Mucosa of stomach (tissue), 1 donor: ENCODE results near the gene ISCU.
A peak's percentile ranks its signal among the peaks of the same experiment; 100 is the strongest.

Experiments used
- H3K27me3 ChIP-seq: one replicate; pipeline ENCODE4 v1.7.0; 2013; ENCODE audit warnings: mild to moderate bottlenecking, low read length; ENCODE audit not compliant: control insufficient read depth, insufficient read depth
- H3K36me3 ChIP-seq: one replicate; pipeline ENCODE4 v1.7.0; 2013; ENCODE audit warnings: low read length; ENCODE audit not compliant: control insufficient read depth, insufficient read depth
- H3K4me1 ChIP-seq: one replicate; pipeline ENCODE4 v1.7.0; 2013; ENCODE audit warnings: mild to moderate bottlenecking, low read length; ENCODE audit not compliant: control insufficient read depth, insufficient read depth
- H3K4me3 ChIP-seq: one replicate; pipeline ENCODE4 v1.7.0; 2013; ENCODE audit warnings: low read length
- H3K9ac ChIP-seq: one replicate; pipeline ENCODE4 v1.7.0; 2013; ENCODE audit warnings: mild to moderate bottlenecking, low read length, moderate library complexity
- H3K9me3 ChIP-seq: one replicate; pipeline ENCODE4 v1.7.0; 2013; ENCODE audit warnings: mild to moderate bottlenecking, low read length, moderate library complexity; ENCODE audit not compliant: control insufficient read depth
- donor health status: Pancreatic carcinoma.

Gene ISCU

DNA sequence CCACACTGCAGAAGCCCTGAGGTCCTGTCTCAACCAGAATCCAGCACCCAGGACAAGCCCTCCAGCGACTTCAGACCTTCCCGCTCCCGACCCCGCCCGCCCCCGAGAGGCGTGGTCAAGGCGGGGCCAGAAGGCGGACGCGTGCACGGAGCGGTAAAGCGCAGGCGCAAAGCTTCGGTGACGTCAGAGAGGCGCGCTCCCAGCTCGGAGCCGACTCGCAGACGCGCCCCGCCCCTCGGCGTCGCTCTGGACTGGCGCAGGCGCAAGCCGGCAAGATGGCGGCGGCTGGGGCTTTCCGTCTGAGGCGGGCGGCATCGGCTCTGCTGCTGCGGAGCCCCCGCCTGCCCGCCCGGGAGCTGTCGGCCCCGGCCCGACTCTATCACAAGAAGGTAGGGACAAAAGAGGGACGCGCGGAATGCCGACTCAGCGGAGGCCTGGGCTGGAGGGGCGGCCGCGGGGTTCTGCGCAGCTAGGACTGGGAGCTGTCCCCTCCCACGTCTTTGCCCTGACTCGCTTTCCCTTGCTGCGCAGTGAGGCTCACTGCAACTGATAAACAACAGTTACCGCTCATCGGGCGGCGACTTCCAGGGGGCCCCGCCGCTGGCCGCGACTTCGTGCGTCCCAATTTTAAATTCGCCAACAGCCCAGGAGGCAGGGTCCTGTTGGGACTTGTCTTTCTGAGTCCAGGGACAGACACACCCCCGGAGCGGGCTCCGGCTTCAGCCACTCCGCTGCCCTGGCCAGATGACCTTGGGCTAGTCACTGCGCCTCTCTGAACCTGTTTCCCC is at the start of gene ISCU:
Gene ISCU (plus strand): TSS at position 249 of the 788 bp plus-strand sequence. CDS start 27 bp downstream, at position 276.
- H3K9ac ChIP-seq = peak within 1 kb of the TSS; percentile 94
- peaks cover 31% of the 10 kb centered on the region for H3K4me1 ChIP-seq
- peaks cover 11% of the 10 kb centered on the region for H3K36me3 ChIP-seq
- H3K9me3 ChIP-seq = no peaks in the 10 kb centered on the region
- peak within 1 kb of the TSS; percentile 98 for H3K4me3 ChIP-seq
- no peaks in the 10 kb centered on the region for H3K27me3 ChIP-seq

DNA sequence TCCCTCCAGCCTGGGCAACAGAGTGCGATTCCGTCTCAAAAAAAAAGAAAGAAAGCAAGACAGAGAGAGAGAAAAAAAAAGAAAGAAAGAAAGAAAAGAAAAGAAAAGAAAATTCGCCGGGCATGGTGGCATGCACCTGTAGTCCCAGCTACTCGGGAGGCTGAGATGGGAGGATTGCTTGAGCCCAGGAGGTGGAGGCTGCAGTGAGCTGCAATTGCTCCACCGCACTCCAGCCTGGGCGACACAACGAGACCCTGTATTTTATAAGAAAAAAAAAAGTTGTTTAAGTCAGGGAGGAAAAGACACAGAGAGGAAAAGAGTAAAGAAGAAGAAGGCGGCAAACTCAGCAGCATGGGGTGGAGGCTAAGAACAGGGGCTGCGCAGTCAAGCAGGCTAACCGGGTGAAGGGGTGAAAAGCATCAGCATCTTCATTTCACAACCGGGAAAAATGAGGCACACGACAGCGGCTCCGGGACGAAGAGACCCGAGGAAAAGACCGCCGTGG is 47.9 kb upstream of the ISCU start:
- H3K9ac ChIP-seq = no peak overlapping the region
- H3K27me3 ChIP-seq = no peaks in the 10 kb centered on the region
- H3K4me3 ChIP-seq = no peak overlapping the region

DNA sequence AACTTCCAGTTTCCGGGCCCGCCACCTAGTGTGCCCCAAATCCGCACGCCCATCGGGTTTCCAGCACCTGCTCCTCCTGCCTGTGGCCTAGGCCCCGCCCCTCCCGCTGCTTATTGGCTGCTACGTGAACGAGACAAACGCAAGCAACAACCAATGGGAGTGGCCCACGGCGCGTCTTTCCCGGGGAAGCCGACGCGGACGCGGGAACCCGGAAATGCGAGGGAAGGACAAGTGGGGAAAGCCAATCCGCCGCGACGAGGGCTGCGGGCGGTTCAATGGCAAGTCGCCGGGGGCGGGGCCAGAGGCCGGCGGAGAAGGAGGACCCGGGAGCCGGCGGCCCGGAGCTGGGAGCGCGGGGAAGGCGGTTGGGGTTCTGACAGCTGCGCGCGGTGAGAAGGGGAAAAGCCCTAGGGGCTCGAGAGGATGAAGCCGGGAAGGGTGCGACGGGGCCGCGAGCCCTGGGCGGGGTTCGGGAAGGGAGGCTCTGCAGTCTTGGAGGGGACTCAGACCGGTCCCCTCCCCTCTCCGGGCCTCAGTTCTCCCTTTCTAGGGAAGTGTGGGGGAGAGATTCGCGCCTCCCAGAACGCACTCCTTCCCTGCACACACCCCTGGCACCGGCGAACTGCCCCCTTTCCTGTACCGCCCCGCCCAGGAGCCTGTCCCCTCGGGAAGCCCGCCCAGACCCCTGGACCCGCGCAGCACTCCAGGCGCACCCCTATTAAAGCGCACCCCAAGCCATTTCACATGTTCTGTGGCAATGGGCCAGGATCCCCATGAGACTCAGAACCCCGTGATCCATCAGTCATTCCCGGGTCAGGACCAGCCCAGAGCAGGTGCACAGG is 47.2 kb upstream of the ISCU start, which contains the start of gene FICD:
Gene FICD (plus strand): TSS at position 305 of the 842 bp plus-strand sequence. CDS start 1,696 bp downstream, outside the sequence.
- Histone ChIP-seq H3K36me3 (peaks cover 10% of the 10 kb centered on the region), H3K4me1 (peaks cover 13% of the 10 kb centered on the region), H3K9me3 (no peaks in the 10 kb centered on the region), H3K9ac (peak within 1 kb of the TSS; percentile 82), H3K27me3 (no peaks in the 10 kb centered on the region), H3K4me3 (peak within 1 kb of the TSS; percentile 74)

More for the DNA sequence above, 47.9 kb upstream of the ISCU start:
- no peaks in the 10 kb centered on the region for H3K9me3 ChIP-seq
- peaks cover 13% of the 10 kb centered on the region for H3K4me1 ChIP-seq
- peaks cover 10% of the 10 kb centered on the region for H3K36me3 ChIP-seq

- Histone ChIP-seq H3K4me1 (peaks cover 13% of the 10 kb centered on the region), H3K27me3 (no peaks in the 10 kb centered on the region), H3K9ac (peak overlapping the region; percentile 82), H3K36me3 (peaks cover 10% of the 10 kb centered on the region), H3K4me3 (peak overlapping the region; percentile 74), H3K9me3 (no peaks in the 10 kb centered on the region)
These were observed 46.5 kb upstream of the ISCU start for GRCh38 chr12:108515916-108516315.

DNA sequence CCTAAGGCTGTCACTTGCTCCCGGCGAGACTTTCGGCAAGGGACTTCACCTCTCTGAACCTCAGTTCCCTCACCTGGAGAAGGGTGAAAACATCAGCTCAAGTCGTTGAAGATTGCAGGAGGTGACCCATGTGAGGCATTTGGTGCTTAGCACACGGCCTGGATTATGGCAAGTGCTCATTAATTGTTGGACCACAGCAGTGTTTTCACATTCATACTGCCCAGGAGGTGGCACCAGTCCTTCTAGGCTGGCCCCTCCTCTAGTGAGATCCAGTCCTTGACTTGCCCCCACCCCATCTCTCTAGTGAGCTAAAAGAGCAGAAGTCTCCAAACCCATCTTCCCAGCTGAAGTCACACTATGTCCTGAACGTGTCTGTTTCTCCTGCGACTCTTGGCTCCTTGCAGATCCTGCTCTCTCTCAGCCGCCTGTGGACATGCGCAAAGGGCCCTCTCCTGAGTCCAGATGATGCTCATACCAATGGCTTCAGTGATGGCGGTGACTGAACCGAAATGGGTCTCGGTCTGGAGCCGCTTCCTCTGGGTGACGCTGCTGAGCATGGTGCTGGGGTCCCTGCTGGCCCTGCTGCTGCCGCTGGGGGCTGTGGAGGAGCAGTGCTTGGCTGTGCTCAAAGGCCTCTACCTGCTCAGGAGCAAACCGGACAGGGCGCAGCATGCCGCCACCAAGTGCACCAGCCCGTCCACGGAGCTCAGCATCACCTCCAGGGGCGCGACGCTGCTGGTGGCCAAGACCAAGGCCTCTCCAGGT is 45.7 kb upstream of the ISCU start:
- Histone ChIP-seq H3K36me3 (peaks cover 10% of the 10 kb centered on the region), H3K27me3 (no peaks in the 10 kb centered on the region), H3K9me3 (no peaks in the 10 kb centered on the region), H3K4me1 (peaks cover 13% of the 10 kb centered on the region), H3K4me3 (peak overlapping the region; percentile 74), H3K9ac (peak overlapping the region; percentile 82)

DNA sequence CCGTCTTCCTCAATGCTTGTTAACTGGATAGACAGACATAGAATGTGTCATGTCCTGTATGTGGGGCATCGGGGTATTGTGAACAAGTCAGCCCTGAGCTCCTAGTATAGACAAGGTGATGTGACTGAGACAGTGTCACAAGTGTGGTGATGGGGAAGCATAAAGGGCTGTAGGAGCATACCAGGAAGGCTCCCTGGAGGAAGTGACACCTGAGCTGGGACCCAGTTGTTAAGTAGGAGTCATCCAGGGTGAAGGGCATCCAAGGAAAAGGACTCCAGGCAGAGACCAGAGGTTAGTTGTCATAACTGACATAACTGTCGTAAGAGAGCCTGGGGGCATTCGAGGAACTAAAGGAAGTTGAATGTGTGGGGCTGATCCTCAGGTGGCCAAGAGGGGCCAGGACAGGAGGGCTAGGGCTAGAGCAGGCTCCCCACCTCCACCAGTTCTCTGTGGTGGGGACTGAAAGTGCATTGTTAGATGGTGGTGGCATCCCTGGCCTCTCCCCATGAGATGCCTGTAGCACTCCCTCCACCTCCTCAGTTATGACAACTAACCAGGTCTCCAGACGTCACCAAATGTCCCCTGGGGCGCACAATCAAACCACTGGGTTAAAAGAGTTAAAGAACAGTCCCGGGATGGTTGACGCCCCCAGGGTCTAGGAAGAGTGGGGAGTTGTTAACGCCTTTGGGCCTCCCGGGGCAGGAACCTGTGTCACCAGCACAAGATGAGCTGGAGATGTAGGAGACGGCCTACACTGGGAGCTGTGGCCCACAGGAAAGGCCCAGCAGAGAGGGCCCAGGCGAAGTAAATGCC is 44.9 kb upstream of the ISCU start:
- Histone ChIP-seq H3K4me3 (no peak overlapping the region), H3K36me3 (peaks cover 10% of the 10 kb centered on the region), H3K9me3 (no peaks in the 10 kb centered on the region), H3K9ac (no peak overlapping the region), H3K27me3 (no peaks in the 10 kb centered on the region), H3K4me1 (peaks cover 13% of the 10 kb centered on the region)

GRCh38 chr12:108518101-108518715 is 44.2 kb upstream of the ISCU start:
- no peaks in the 10 kb centered on the region for H3K27me3 ChIP-seq
- H3K9me3 ChIP-seq = no peaks in the 10 kb centered on the region
- no peak overlapping the region for H3K9ac ChIP-seq
- H3K36me3 ChIP-seq = peaks cover 10% of the 10 kb centered on the region
- H3K4me1 ChIP-seq = peaks cover 13% of the 10 kb centered on the region
- no peak overlapping the region for H3K4me3 ChIP-seq

- peaks cover 13% of the 10 kb centered on the region for H3K36me3 ChIP-seq
- H3K9ac ChIP-seq = no peak overlapping the region
- no peak overlapping the region for H3K4me3 ChIP-seq
- H3K4me1 ChIP-seq = peaks cover 13% of the 10 kb centered on the region
- no peaks in the 10 kb centered on the region for H3K27me3 ChIP-seq
- no peaks in the 10 kb centered on the region for H3K9me3 ChIP-seq
These were observed 43.5 kb upstream of the ISCU start for GRCh38 chr12:108518716-108519496.

DNA sequence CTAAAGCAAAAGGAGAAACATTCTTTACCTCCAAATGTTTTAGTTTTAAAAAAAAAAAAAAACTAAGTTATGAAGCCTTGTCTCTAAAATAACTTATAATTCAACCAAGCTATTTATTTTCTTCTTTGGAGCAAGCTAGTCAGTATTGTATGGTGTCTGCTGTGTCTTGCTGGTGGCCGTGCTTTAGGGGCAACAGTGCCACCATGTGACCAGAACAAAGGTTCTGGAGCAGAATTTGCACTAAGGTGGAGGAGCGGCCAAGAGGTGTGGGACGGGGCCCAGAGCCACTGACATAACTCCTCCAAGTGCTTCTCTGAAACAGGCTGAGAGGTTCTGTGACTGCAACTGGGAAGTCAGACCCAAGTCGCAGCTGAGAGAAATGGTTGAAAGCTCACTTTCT is 42.8 kb upstream of the ISCU start:
- peaks cover 13% of the 10 kb centered on the region for H3K4me1 ChIP-seq
- no peak overlapping the region for H3K4me3 ChIP-seq
- H3K36me3 ChIP-seq = peaks cover 19% of the 10 kb centered on the region

GRCh38 chr12:108523365-108523764 is 39.0 kb upstream of the ISCU start:
- no peaks in the 10 kb centered on the region for H3K9me3 ChIP-seq
- H3K4me3 ChIP-seq = no peak overlapping the region
- peaks cover 38% of the 10 kb centered on the region for H3K36me3 ChIP-seq
- no peaks in the 10 kb centered on the region for H3K27me3 ChIP-seq
- H3K9ac ChIP-seq = no peak overlapping the region
- no peaks in the 10 kb centered on the region for H3K4me1 ChIP-seq

More for the DNA sequence above, 42.8 kb upstream of the ISCU start:
- H3K9ac ChIP-seq = no peak overlapping the region
- no peaks in the 10 kb centered on the region for H3K9me3 ChIP-seq
- no peaks in the 10 kb centered on the region for H3K27me3 ChIP-seq
